ENCODE measurements around the gene OLIG1.
A peak's percentile ranks its signal among the peaks of the same experiment; 100 is the strongest.

OLIG1 gene

DNA sequence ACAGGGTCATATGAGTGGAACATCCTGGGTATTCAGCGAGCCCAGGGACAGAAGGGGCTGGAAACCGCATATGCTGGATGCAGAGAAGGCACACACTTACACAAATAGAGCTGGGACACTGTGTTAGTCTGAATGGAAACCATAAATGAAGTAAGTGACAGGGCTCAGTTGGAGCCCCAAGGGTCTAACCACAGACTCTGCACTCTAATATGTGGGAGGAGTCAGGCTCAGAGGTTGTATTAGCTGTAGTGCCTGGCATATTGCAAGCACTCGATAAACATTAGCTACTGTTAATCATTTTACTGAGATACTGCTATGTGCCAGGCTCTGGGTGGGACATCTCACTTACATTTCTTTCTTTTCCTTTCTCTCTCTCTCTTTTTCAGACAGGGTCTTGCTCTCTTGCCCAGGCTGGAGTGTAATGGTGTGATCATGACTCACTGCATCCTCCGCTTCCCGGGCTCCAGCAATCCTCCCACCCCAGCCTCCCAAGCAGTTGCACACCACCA, 6.5 kb upstream of the OLIG1 start:
- Histone ChIP-seq H3K4me3 (ENCODE audit: low read length in 2 of 2) (no peak overlapping the region), H3K36me3 (ENCODE audit: control insufficient read depth in 2 of 2, insufficient read depth in 2 of 2, low read length in 2 of 2) (no peaks in the 10 kb centered on the region), H3K9me3 (ENCODE audit: control insufficient read depth in 2 of 2, low read length in 2 of 2) (peaks cover 0 to 2% of the 10 kb centered on the region in 2 donors), H3K4me1 (ENCODE audit: control insufficient read depth, insufficient read depth, low read length) (no peaks in the 10 kb centered on the region), H3K27ac (ENCODE audit: low read length) (no peak overlapping the region), H3K9ac (ENCODE audit: low read length in 2 of 2) (no peak overlapping the region), H3K27me3 (ENCODE audit: control insufficient read depth in 1 of 2, insufficient read depth in 2 of 2, low read length in 2 of 2) (peaks cover 32 to 39% of the 10 kb centered on the region in 2 donors)

DNA sequence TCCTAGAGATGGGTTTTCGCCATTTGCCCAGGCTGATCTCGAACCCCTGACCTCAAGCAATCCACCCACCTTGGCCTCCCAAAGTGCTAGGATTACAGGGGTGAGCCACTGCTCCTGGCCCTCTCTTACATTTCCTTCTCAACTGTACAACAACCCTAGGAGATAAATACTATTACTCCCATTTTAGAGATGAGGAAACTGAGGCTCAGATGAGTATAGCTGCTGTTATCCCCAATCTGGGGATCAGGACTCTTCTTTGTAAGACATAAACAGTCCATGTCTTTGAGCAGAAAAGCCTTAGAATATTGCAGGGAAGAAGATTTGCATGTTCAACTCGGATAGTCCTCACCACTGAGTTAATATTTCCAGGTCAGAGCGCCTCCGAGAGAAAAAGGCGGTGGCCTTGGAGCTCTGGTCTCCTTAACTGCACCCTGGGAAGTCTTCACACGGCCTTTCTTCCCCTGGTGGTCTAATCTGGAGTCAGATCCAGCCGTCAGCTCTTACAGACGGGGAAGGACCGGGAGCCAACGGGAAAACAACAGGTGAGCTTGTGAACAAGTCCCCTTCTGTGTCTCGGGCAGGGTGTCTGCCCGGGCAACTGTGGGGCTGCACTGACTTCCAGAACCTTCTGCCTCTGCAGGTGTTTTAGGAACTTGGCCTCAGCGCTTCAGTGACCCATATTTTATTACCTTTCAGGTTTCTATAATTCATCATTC, 5.9 kb upstream of the OLIG1 start:
- peaks cover 3 to 8% of the 10 kb centered on the region in 2 donors for H3K9me3 ChIP-seq (ENCODE audit: control insufficient read depth in 2 of 2, low read length in 2 of 2)
- no peak overlapping the region for H3K9ac ChIP-seq (ENCODE audit: low read length in 2 of 2)
- H3K4me1 ChIP-seq (ENCODE audit: control insufficient read depth, insufficient read depth, low read length), result no peaks in the 10 kb centered on the region
- H3K27ac ChIP-seq (ENCODE audit: low read length), result no peak overlapping the region
- H3K36me3 ChIP-seq (ENCODE audit: control insufficient read depth in 2 of 2, insufficient read depth in 2 of 2, low read length in 2 of 2), result no peaks in the 10 kb centered on the region
- H3K4me3 ChIP-seq (ENCODE audit: low read length in 2 of 2), result no peak overlapping the region
- H3K27me3 ChIP-seq (ENCODE audit: control insufficient read depth in 1 of 2, insufficient read depth in 2 of 2, low read length in 2 of 2), result peaks cover 38 to 46% of the 10 kb centered on the region in 2 donors

DNA sequence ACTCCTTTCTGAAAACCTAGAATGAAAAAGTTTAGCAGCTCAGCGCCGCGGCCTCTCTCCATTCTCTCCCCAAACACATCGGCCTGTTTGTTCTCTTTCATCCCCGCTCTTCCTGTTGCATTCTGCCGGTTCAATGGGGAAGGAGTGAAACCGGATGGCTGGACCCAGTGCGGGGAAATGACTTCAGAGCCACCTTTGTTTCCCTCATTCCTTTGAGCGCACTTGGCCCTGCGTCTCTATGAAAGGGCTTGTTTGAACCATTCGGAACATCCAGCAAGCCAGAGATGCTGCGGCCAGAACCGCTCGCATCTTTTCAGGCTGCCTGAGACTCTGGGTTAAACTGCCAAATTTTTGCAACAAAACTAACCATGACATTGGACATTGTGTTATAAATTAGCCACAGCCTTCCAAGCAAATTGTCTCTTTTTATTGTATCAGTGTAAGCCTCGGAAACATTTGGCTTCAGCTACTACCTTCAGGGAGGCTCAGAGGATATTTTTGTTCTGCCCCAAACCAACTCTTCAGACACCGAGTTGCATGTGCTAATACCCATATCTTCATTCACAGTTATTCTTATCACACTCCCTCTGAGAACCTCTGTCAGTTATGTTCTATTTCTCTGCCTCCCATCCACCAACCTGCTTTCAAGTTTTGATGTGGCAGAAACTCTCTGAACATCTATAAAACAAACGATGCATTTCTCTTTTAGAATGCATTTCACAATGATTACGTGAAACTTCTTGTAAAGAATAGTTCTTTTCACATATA, 5.1 kb upstream of the OLIG1 start:
- peaks cover 8 to 11% of the 10 kb centered on the region in 2 donors for H3K9me3 ChIP-seq (ENCODE audit: control insufficient read depth in 2 of 2, low read length in 2 of 2)
- H3K4me3 ChIP-seq (ENCODE audit: low read length in 2 of 2), result no peak overlapping the region
- H3K36me3 ChIP-seq (ENCODE audit: control insufficient read depth in 2 of 2, insufficient read depth in 2 of 2, low read length in 2 of 2), result no peaks in the 10 kb centered on the region
- H3K4me1 ChIP-seq (ENCODE audit: control insufficient read depth, insufficient read depth, low read length), result no peaks in the 10 kb centered on the region
- H3K9ac ChIP-seq (ENCODE audit: low read length in 2 of 2), result no peak overlapping the region
- H3K27ac ChIP-seq (ENCODE audit: low read length), result no peak overlapping the region
- peaks cover 43 to 47% of the 10 kb centered on the region in 2 donors for H3K27me3 ChIP-seq (ENCODE audit: control insufficient read depth in 1 of 2, insufficient read depth in 2 of 2, low read length in 2 of 2)

DNA sequence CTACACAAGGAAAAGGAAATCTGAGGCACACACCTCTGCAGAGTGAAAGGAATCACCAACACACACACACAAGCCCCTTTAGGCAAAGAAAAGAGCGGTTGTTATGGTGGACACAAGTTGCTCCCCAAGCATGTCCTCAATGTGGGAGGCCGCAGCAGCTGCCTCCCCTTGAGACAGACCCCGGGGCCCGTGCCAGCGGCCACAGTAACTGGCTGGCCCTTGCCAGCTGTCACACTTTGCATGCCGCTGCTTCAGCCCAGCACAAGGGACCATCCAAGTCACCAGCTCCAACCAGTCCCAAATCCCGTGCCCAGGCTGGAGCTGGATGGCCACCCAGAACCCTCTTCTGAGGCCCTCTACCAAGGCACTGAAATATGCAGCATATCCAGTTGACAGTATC, 2.9 kb upstream of the OLIG1 start:
- Histone ChIP-seq H3K27ac (ENCODE audit: low read length) (no peak overlapping the region), H3K4me3 (ENCODE audit: low read length in 2 of 2) (no peak overlapping the region), H3K4me1 (ENCODE audit: control insufficient read depth, insufficient read depth, low read length) (peaks cover 10% of the 10 kb centered on the region), H3K36me3 (ENCODE audit: control insufficient read depth in 2 of 2, insufficient read depth in 2 of 2, low read length in 2 of 2) (no peaks in the 10 kb centered on the region), H3K27me3 (ENCODE audit: control insufficient read depth in 1 of 2, insufficient read depth in 2 of 2, low read length in 2 of 2) (peaks cover 49 to 57% of the 10 kb centered on the region in 2 donors), H3K9ac (ENCODE audit: low read length in 2 of 2) (no peak overlapping the region), H3K9me3 (ENCODE audit: control insufficient read depth in 2 of 2, low read length in 2 of 2) (peaks cover 8 to 11% of the 10 kb centered on the region in 2 donors)

DNA sequence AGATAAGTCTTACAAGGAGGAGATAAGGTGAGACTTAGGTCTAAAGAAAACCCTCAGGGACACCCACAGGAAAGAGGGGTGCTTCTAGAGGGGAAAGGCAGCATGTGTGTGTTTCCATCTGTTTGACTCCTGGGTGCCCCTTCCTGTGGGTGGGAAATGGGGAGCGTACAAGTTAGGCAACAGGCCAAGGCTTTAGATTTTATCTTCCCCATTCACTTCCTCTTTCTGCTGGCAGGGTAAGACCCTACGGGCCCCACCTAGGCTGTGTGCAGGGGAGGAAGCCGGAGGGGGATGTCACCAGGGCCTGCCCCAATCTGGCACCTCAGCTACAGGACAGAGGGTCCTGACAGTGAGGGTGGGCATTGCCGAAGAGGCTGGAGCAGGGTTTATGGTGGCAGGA, 2.5 kb upstream of the OLIG1 start:
- Histone ChIP-seq H3K4me1 (ENCODE audit: control insufficient read depth, insufficient read depth, low read length) (peaks cover 10% of the 10 kb centered on the region), H3K36me3 (ENCODE audit: control insufficient read depth in 2 of 2, insufficient read depth in 2 of 2, low read length in 2 of 2) (no peaks in the 10 kb centered on the region), H3K9me3 (ENCODE audit: control insufficient read depth in 2 of 2, low read length in 2 of 2) (peaks cover 8 to 11% of the 10 kb centered on the region in 2 donors), H3K9ac (ENCODE audit: low read length in 2 of 2) (no peak overlapping the region), H3K27me3 (ENCODE audit: control insufficient read depth in 1 of 2, insufficient read depth in 2 of 2, low read length in 2 of 2) (peaks cover 51 to 61% of the 10 kb centered on the region in 2 donors), H3K27ac (ENCODE audit: low read length) (no peak overlapping the region), H3K4me3 (ENCODE audit: low read length in 2 of 2) (no peak overlapping the region)

DNA sequence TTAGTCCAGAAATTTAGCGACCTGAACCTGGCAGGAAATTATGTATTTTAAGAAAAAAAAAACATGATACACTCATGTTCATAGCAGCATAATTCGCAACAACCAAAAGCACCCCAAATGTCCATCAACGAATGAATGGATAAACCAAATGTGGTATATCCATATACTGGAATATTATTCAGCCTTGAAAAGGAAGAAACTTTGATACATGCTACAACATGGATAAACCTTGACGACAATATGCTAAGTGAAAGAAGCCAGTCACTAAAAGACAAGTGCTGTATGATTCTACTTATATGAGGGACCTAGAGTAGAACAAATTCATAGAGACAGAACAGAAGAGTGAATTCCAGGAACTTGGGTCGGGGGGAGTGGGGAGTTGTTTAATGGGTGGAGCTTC, 698 bp upstream of the OLIG1 start:
- Histone ChIP-seq H3K9ac (ENCODE audit: low read length in 2 of 2) (no peak overlapping the region), H3K4me3 (ENCODE audit: low read length in 2 of 2) (no peak overlapping the region), H3K27me3 (ENCODE audit: control insufficient read depth in 1 of 2, insufficient read depth in 2 of 2, low read length in 2 of 2) (peaks cover 59 to 73% of the 10 kb centered on the region in 2 donors), H3K9me3 (ENCODE audit: control insufficient read depth in 2 of 2, low read length in 2 of 2) (peaks cover 8 to 13% of the 10 kb centered on the region in 2 donors), H3K4me1 (ENCODE audit: control insufficient read depth, insufficient read depth, low read length) (peaks cover 10% of the 10 kb centered on the region), H3K27ac (ENCODE audit: low read length) (no peak overlapping the region), H3K36me3 (ENCODE audit: control insufficient read depth in 2 of 2, insufficient read depth in 2 of 2, low read length in 2 of 2) (no peaks in the 10 kb centered on the region)

DNA sequence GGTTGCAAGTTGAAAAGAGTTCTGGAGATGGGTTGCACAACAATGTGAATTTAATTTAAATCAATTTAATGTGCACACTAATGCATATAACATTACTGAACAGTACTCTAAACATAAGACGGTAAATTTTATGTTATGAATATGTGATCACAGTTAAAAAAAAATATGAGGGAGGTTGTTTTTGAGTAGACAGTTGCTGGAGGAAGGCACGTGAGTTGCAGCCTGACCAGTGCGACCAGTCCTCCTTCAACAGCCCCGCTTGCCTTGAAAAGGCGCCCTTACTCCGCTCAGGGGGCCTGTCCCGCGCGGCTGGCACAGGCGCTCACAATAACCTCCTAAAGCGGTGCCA, 322 bp upstream of the OLIG1 start:
- Histone ChIP-seq H3K9me3 (ENCODE audit: control insufficient read depth in 2 of 2, low read length in 2 of 2) (peaks cover 8 to 13% of the 10 kb centered on the region in 2 donors), H3K9ac (ENCODE audit: low read length in 2 of 2) (no peak overlapping the region), H3K27ac (ENCODE audit: low read length) (no peak overlapping the region), H3K36me3 (ENCODE audit: control insufficient read depth in 2 of 2, insufficient read depth in 2 of 2, low read length in 2 of 2) (no peaks in the 10 kb centered on the region), H3K4me1 (ENCODE audit: control insufficient read depth, insufficient read depth, low read length) (peaks cover 10% of the 10 kb centered on the region), H3K4me3 (ENCODE audit: low read length in 2 of 2) (no peak overlapping the region), H3K27me3 (ENCODE audit: control insufficient read depth in 1 of 2, insufficient read depth in 2 of 2, low read length in 2 of 2) (peaks cover 58 to 77% of the 10 kb centered on the region in 2 donors)

DNA sequence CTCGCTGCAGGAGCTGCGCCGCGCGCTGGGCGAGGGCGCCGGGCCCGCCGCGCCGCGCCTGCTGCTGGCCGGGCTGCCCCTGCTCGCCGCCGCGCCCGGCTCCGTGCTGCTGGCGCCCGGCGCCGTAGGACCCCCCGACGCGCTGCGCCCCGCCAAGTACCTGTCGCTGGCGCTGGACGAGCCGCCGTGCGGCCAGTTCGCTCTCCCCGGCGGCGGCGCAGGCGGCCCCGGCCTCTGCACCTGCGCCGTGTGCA, 730 bp downstream of the OLIG1 start:
- H3K27me3 ChIP-seq (ENCODE audit: control insufficient read depth in 1 of 2, insufficient read depth in 2 of 2, low read length in 2 of 2), result peaks cover 60 to 86% of the 10 kb centered on the region in 2 donors
- H3K4me3 ChIP-seq (ENCODE audit: low read length in 2 of 2), result peak overlapping the region in 1 of 2 donors; percentile 67
- H3K4me1 ChIP-seq (ENCODE audit: control insufficient read depth, insufficient read depth, low read length), result peaks cover 10% of the 10 kb centered on the region
- peaks cover 8 to 13% of the 10 kb centered on the region in 2 donors for H3K9me3 ChIP-seq (ENCODE audit: control insufficient read depth in 2 of 2, low read length in 2 of 2)
- no peaks in the 10 kb centered on the region for H3K36me3 ChIP-seq (ENCODE audit: control insufficient read depth in 2 of 2, insufficient read depth in 2 of 2, low read length in 2 of 2)
- H3K9ac ChIP-seq (ENCODE audit: low read length in 2 of 2), result no peak overlapping the region
- H3K27ac ChIP-seq (ENCODE audit: low read length), result no peak overlapping the region

DNA sequence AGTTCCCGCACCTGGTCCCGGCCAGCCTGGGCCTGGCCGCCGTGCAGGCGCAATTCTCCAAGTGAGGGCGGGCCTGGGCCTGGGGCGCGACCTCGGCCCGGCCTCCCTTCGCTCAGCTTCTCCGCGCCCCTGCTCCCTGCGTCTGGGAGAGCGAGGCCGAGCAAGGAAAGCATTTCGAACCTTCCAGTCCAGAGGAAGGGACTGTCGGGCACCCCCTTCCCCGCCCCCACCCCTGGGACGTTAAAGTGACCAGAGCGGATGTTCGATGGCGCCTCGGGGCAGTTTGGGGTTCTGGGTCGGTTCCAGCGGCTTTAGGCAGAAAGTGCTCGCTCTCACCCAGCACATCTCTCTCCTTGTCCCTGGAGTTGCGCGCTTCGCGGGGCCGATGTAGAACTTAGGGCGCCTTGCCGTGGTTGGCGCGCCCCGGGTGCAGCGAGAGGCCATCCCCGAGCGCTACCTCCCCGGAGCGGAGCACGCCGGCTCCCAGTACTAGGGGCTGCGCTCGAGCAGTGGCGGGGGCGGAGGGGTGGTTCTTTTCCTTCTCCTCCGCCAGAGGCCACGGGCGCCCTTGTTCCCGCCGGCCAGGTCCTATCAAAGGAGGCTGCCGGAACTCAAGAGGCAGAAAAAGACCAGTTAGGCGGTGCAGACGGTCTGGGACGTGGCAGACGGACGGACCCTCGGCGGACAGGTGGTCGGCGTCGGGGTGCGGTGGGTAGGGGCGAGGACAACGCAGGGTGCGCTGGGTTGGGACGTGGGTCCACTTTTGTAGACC, 1.2 kb downstream of the OLIG1 start:
- Histone ChIP-seq H3K36me3 (ENCODE audit: control insufficient read depth in 2 of 2, insufficient read depth in 2 of 2, low read length in 2 of 2) (no peaks in the 10 kb centered on the region), H3K4me3 (ENCODE audit: low read length in 2 of 2) (peak overlapping the region; percentile 67 to 77), H3K4me1 (ENCODE audit: control insufficient read depth, insufficient read depth, low read length) (peaks cover 10% of the 10 kb centered on the region), H3K9ac (ENCODE audit: low read length in 2 of 2) (no peak overlapping the region), H3K9me3 (ENCODE audit: control insufficient read depth in 2 of 2, low read length in 2 of 2) (peaks cover 8 to 13% of the 10 kb centered on the region in 2 donors), H3K27me3 (ENCODE audit: control insufficient read depth in 1 of 2, insufficient read depth in 2 of 2, low read length in 2 of 2) (peaks cover 63 to 91% of the 10 kb centered on the region in 2 donors), H3K27ac (ENCODE audit: low read length) (no peak overlapping the region)

DNA sequence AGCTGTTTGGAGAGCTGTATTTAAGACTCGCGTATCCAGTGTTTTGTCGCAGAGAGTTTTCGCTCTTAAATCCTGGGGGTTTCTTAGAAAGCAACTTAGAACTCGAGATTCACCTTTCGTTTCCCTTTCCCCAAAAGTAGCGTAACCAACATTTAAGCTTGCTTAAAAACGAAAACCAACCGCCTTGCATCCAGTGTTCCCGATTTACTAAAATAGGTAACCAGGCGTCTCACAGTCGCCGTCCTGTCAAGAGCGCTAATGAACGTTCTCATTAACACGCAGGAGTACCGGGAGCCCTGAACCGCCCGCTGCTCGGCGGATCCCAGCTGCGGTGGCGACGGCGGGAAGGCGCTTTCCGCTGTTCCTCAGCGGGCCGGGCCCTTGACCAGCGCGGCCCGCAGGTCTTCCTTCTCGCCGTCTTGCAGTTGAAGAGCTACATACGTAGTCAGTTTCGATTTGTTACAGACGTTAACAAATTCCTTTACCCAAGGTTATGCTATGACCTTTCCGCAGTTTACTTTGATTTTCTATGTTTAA, 1.9 kb downstream of the OLIG1 start:
- Histone ChIP-seq H3K36me3 (ENCODE audit: control insufficient read depth in 2 of 2, insufficient read depth in 2 of 2, low read length in 2 of 2) (no peaks in the 10 kb centered on the region), H3K9ac (ENCODE audit: low read length in 2 of 2) (no peak overlapping the region)

More for the DNA sequence above, 1.9 kb downstream of the OLIG1 start:
- Histone ChIP-seq H3K27ac (ENCODE audit: low read length) (no peak overlapping the region), H3K4me3 (ENCODE audit: low read length in 2 of 2) (peak overlapping the region; percentile 67 to 77), H3K27me3 (ENCODE audit: control insufficient read depth in 1 of 2, insufficient read depth in 2 of 2, low read length in 2 of 2) (peaks cover 63 to 88% of the 10 kb centered on the region in 2 donors), H3K9me3 (ENCODE audit: control insufficient read depth in 2 of 2, low read length in 2 of 2) (peaks cover 8 to 13% of the 10 kb centered on the region in 2 donors), H3K4me1 (ENCODE audit: control insufficient read depth, insufficient read depth, low read length) (peaks cover 10% of the 10 kb centered on the region)
